Liver (tissue), 9 donors: ENCODE data around the gene FLAD1. TPM values are rescaled to one million over a fixed set of nuclear protein-coding genes. Genes with fewer than 3 reads are reported as not detected.

Experiments used
- DNase-seq: peaks from one replicate; pipeline ENCODE4 v3.0.0-alpha.2; 2017; ENCODE audit warnings: low spot score
- H3K27ac ChIP-seq, 2 donors: one replicate each; pipeline ENCODE4 v1.7.0; 2013; ENCODE audit warnings: inconsistent platforms in 2 of 2, low read length in 2 of 2, control low read depth in 1 of 2, low read depth in 1 of 2, mild to moderate bottlenecking in 1 of 2
- H3K27me3 ChIP-seq, 4 donors: one replicate each; pipeline versions ENCODE4 v1.6.1 to v1.7.0; 2013; ENCODE audit warnings: low read length in 3 of 4, inconsistent platforms in 1 of 4, mild to moderate bottlenecking in 1 of 4, moderate library complexity in 1 of 4; ENCODE audit not compliant: control insufficient read depth in 4 of 4, insufficient read depth in 4 of 4
- H3K36me3 ChIP-seq, 4 donors: one replicate each; pipeline versions ENCODE4 v1.6.1 to v1.7.0; 2013; ENCODE audit warnings: low read length in 3 of 4, mild to moderate bottlenecking in 3 of 4, low read depth in 1 of 4, moderate library complexity in 1 of 4; ENCODE audit not compliant: control insufficient read depth in 4 of 4, insufficient read depth in 3 of 4
- H3K4me1 ChIP-seq, 4 donors: one replicate each; pipeline versions ENCODE4 v1.6.1 to v1.7.0; 2013; ENCODE audit warnings: low read length in 3 of 4, mild to moderate bottlenecking in 3 of 4, moderate library complexity in 1 of 4; ENCODE audit not compliant: control insufficient read depth in 4 of 4, insufficient read depth in 4 of 4
- H3K4me3 ChIP-seq, 3 donors: one replicate each; pipeline versions ENCODE4 v1.6.1 to v1.7.0; 2013; ENCODE audit warnings: low read length in 3 of 3, control low read depth in 1 of 3, low read depth in 1 of 3, mild to moderate bottlenecking in 1 of 3
- H3K9ac ChIP-seq, 2 donors: one replicate each; pipeline ENCODE4 v1.7.0; 2013; ENCODE audit warnings: low read length in 2 of 2, mild to moderate bottlenecking in 2 of 2, moderate library complexity in 2 of 2, control low read depth in 1 of 2, low read depth in 1 of 2
- H3K9me3 ChIP-seq, 4 donors: one replicate each; pipeline versions ENCODE4 v1.6.1 to v1.7.0; 2013; ENCODE audit warnings: low read length in 3 of 4; ENCODE audit not compliant: control insufficient read depth in 4 of 4
- EGR1 ChIP-seq, 2 donors: IDR thresholded peaks; 2 replicates each; pipeline ENCODE4 v1.6.1; 2016 to 2018; ENCODE audit warnings: antibody characterized with exemption in 2 of 2, low read depth in 2 of 2
- FOXA1 ChIP-seq: IDR thresholded peaks from 2 replicates; pipeline ENCODE4 v1.6.1; 2016; ENCODE audit warnings: antibody characterized with exemption
- FOXA2 ChIP-seq: IDR thresholded peaks from 2 replicates; pipeline ENCODE4 v1.6.1; 2016; ENCODE audit warnings: antibody characterized with exemption
- GABPA ChIP-seq, 2 donors: IDR thresholded peaks in 1 of 2; conservative IDR thresholded peaks in 1 of 2; 2 replicates each; pipeline ENCODE4 v1.6.1; 2016; ENCODE audit warnings: antibody characterized with exemption in 2 of 2, mild to moderate bottlenecking in 1 of 2, moderate library complexity in 1 of 2
- HNF4A ChIP-seq, 2 donors: conservative IDR thresholded peaks; 2 replicates each; pipeline ENCODE4 v1.6.1; 2016; ENCODE audit warnings: antibody characterized with exemption in 2 of 2, mild to moderate bottlenecking in 2 of 2
- HNF4G ChIP-seq: IDR thresholded peaks from 2 replicates; pipeline ENCODE4 v1.6.1; 2016; ENCODE audit warnings: antibody characterized with exemption
- JUND ChIP-seq, 2 donors: IDR thresholded peaks; 2 replicates each; pipeline ENCODE4 v1.6.1; 2016; ENCODE audit warnings: antibody characterized with exemption in 2 of 2
- NR2F2 ChIP-seq: IDR thresholded peaks from 2 replicates; pipeline ENCODE4 v1.6.1; 2016; ENCODE audit warnings: antibody characterized with exemption
- RAD21 ChIP-seq, 2 donors: IDR thresholded peaks; 2 replicates each; pipeline ENCODE4 v1.6.1; 2016; ENCODE audit warnings: antibody characterized with exemption in 2 of 2, mild to moderate bottlenecking in 2 of 2
- RXRA ChIP-seq, 2 donors: IDR thresholded peaks; 2 replicates each; pipeline ENCODE4 v1.6.1; 2017 to 2018; ENCODE audit warnings: antibody characterized with exemption in 2 of 2, mild to moderate bottlenecking in 1 of 2
- SP1 ChIP-seq: IDR thresholded peaks from 2 replicates; pipeline ENCODE4 v1.6.1; 2018; ENCODE audit warnings: antibody characterized with exemption, mild to moderate bottlenecking
- TAF1 ChIP-seq: conservative IDR thresholded peaks from 2 replicates; pipeline ENCODE4 v1.6.1; 2016; ENCODE audit warnings: antibody characterized with exemption, mild to moderate bottlenecking
- YY1 ChIP-seq: IDR thresholded peaks from 2 replicates; pipeline ENCODE4 v1.6.1; 2016; ENCODE audit warnings: antibody characterized with exemption, mild to moderate bottlenecking
- WGBS: extraction: QIAGEN DNeasy Blood & Tissue Kit; methylation state at CpG from one replicate; pipeline ENCODE4 v1.1.7; 2013; 5-methylcytosine and 5-hydroxymethylcytosine counted together
- polyA plus RNA-seq, 2 donors: library from polyadenylated mRNA; stranded (reverse) in 1 of 2; unstranded in 1 of 2; fragments of 200-250 nt in 1 of 2; fragments of >200 nt in 1 of 2; fragmentation: Nextera tagmentation in 1 of 2; extraction: Ambion mirVana in 1 of 2; gene quantifications; one replicate each; pipeline versions ENCODE4 v1.2.1 to v1.2.3, GENCODE V29; 2013 to 2015
- total RNA-seq, 2 donors: library from RNA; depleted of rRNA; stranded (reverse); fragments of >200 nt; gene quantifications; one replicate each; pipeline ENCODE4 v1.2.3, GENCODE V29; 2014
- TF ChIP-seq, protein P1 (sequence below): IDR thresholded peaks from 2 replicates; pipeline ENCODE4 v1.6.1; 2016; ENCODE audit warnings: antibody characterized with exemption, mild to moderate bottlenecking
- TF ChIP-seq, protein P2 (sequence below): fragments of 150-350 bp; IDR thresholded peaks from 2 replicates; pipeline ENCODE4 v1.5.1; 2017; ENCODE audit warnings: improper control_type of control experiment, low read depth, low read length; ENCODE audit not compliant: missing input control
- TF ChIP-seq, protein P3 (sequence below): IDR thresholded peaks from 2 replicates; pipeline ENCODE4 v1.6.1; 2016; ENCODE audit warnings: antibody characterized with exemption
- TF ChIP-seq, protein P4 (sequence below): IDR thresholded peaks from 2 replicates; pipeline ENCODE4 v1.6.1; 2016; ENCODE audit warnings: antibody characterized with exemption
- TF ChIP-seq, protein P5 (sequence below): IDR thresholded peaks from 2 replicates; pipeline ENCODE4 v1.6.1; 2016; ENCODE audit warnings: antibody characterized with exemption
- donor health status: healthy.
- donor health status: healthy.
- donor health status: healthy.
- donor health status: healthy.
- donor health status: healthy.

Gene FLAD1
- total and polyA plus RNA-seq, 4 donors: 10.4 to 31.6 (median 22.5) TPM

- H3K4me1 ChIP-seq: peaks cover 13 to 44% (median 26%) of the 10 kb centered on the region in 4 donors
- peak overlapping the region; percentile 89 to 99 for H3K27ac ChIP-seq
- peak overlapping the region in 1 of 2 donors; percentile 30 for H3K9ac ChIP-seq
- H3K9me3 ChIP-seq: no peaks in the 10 kb centered on the region
- H3K36me3 ChIP-seq: peaks cover 7 to 33% (median 27%) of the 10 kb centered on the region in 4 donors
- DNase-seq: no peak
- 56% methylated on average over 22 of the region's 22 CpGs for WGBS
- TF ChIP-seq YY1 (no peak), RXRA (IDR thresholded peaks at IDR 0.05) (no peak), EGR1 (IDR thresholded peaks at IDR 0.05; ENCODE audit: low read depth in 2 of 2) (no peak), HNF4G (no peak)
- peak overlapping the region in 1 of 3 donors; percentile 37 for H3K4me3 ChIP-seq
- no peaks in the 10 kb centered on the region for H3K27me3 ChIP-seq
Measured at GRCh38 chr1:154969860-154970452, 13.2 kb upstream of the FLAD1 start.

- H3K27me3 ChIP-seq: no peaks in the 10 kb centered on the region
- WGBS: 37% methylated on average over 15 of the region's 15 CpGs
- TF ChIP-seq, protein P1, sequence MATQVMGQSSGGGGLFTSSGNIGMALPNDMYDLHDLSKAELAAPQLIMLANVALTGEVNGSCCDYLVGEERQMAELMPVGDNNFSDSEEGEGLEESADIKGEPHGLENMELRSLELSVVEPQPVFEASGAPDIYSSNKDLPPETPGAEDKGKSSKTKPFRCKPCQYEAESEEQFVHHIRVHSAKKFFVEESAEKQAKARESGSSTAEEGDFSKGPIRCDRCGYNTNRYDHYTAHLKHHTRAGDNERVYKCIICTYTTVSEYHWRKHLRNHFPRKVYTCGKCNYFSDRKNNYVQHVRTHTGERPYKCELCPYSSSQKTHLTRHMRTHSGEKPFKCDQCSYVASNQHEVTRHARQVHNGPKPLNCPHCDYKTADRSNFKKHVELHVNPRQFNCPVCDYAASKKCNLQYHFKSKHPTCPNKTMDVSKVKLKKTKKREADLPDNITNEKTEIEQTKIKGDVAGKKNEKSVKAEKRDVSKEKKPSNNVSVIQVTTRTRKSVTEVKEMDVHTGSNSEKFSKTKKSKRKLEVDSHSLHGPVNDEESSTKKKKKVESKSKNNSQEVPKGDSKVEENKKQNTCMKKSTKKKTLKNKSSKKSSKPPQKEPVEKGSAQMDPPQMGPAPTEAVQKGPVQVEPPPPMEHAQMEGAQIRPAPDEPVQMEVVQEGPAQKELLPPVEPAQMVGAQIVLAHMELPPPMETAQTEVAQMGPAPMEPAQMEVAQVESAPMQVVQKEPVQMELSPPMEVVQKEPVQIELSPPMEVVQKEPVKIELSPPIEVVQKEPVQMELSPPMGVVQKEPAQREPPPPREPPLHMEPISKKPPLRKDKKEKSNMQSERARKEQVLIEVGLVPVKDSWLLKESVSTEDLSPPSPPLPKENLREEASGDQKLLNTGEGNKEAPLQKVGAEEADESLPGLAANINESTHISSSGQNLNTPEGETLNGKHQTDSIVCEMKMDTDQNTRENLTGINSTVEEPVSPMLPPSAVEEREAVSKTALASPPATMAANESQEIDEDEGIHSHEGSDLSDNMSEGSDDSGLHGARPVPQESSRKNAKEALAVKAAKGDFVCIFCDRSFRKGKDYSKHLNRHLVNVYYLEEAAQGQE: peak; percentile 48
- peak in 1 of 2 donors; percentile 61 for TF ChIP-seq GABPA (IDR thresholded peaks at IDR 0.05 in 1 of 2, conservative IDR thresholded peaks at IDR 0.05 in 1 of 2)
- TF ChIP-seq HNF4G: no peak
- TF ChIP-seq YY1: peak; percentile 48
- peak in 1 of 2 donors; percentile 54 for TF ChIP-seq RAD21 (IDR thresholded peaks at IDR 0.05)
- TF ChIP-seq HNF4A (conservative IDR thresholded peaks at IDR 0.05): peak in 1 of 2 donors; percentile 23
- TF ChIP-seq, protein P2, sequence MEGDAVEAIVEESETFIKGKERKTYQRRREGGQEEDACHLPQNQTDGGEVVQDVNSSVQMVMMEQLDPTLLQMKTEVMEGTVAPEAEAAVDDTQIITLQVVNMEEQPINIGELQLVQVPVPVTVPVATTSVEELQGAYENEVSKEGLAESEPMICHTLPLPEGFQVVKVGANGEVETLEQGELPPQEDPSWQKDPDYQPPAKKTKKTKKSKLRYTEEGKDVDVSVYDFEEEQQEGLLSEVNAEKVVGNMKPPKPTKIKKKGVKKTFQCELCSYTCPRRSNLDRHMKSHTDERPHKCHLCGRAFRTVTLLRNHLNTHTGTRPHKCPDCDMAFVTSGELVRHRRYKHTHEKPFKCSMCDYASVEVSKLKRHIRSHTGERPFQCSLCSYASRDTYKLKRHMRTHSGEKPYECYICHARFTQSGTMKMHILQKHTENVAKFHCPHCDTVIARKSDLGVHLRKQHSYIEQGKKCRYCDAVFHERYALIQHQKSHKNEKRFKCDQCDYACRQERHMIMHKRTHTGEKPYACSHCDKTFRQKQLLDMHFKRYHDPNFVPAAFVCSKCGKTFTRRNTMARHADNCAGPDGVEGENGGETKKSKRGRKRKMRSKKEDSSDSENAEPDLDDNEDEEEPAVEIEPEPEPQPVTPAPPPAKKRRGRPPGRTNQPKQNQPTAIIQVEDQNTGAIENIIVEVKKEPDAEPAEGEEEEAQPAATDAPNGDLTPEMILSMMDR: no peak
- peak in 1 of 2 donors; percentile 71 for TF ChIP-seq JUND (IDR thresholded peaks at IDR 0.05)
- TF ChIP-seq FOXA2: no peak
- peak; percentile 41 for TF ChIP-seq SP1
- TF ChIP-seq, protein P3, sequence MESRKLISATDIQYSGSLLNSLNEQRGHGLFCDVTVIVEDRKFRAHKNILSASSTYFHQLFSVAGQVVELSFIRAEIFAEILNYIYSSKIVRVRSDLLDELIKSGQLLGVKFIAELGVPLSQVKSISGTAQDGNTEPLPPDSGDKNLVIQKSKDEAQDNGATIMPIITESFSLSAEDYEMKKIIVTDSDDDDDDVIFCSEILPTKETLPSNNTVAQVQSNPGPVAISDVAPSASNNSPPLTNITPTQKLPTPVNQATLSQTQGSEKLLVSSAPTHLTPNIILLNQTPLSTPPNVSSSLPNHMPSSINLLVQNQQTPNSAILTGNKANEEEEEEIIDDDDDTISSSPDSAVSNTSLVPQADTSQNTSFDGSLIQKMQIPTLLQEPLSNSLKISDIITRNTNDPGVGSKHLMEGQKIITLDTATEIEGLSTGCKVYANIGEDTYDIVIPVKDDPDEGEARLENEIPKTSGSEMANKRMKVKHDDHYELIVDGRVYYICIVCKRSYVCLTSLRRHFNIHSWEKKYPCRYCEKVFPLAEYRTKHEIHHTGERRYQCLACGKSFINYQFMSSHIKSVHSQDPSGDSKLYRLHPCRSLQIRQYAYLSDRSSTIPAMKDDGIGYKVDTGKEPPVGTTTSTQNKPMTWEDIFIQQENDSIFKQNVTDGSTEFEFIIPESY: no peak
- peak in 1 of 2 donors; percentile 17 for TF ChIP-seq RXRA (IDR thresholded peaks at IDR 0.05)
- TF ChIP-seq FOXA1: no peak
- no peak for TF ChIP-seq EGR1 (IDR thresholded peaks at IDR 0.05; ENCODE audit: low read depth in 2 of 2)
- TF ChIP-seq, protein P4, sequence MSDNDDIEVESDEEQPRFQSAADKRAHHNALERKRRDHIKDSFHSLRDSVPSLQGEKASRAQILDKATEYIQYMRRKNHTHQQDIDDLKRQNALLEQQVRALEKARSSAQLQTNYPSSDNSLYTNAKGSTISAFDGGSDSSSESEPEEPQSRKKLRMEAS: no peak
- TF ChIP-seq, protein P5, sequence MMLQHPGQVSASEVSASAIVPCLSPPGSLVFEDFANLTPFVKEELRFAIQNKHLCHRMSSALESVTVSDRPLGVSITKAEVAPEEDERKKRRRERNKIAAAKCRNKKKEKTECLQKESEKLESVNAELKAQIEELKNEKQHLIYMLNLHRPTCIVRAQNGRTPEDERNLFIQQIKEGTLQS: no peak
- peak; percentile 94 for TF ChIP-seq NR2F2
- peak; percentile 22 for TF ChIP-seq TAF1
- H3K4me1 ChIP-seq: peaks cover 13 to 41% (median 25%) of the 10 kb centered on the region in 4 donors
- H3K9me3 ChIP-seq: no peaks in the 10 kb centered on the region
- H3K9ac ChIP-seq: peak within 1 kb of the TSS; percentile 30 to 55
- DNase-seq: peak; percentile 90
- H3K27ac ChIP-seq: peak within 1 kb of the TSS; percentile 89 to 99
- peaks cover 4 to 27% (median 21%) of the 10 kb centered on the region in 4 donors for H3K36me3 ChIP-seq
- peak within 1 kb of the TSS; percentile 29 to 50 (median 37) for H3K4me3 ChIP-seq
Measured at GRCh38 chr1:154970631-154971340, 12.4 kb upstream of the FLAD1 start, which contains the start of gene SHC1. Gene SHC1, minus strand, starts transcription at chr1:154970747. Its CDS starts 221 bp downstream, at chr1:154970526.
